GM19240 (cell line): Measurements from ENCODE around the gene CCDC180.
"Not testable (repeated sequence)": the region's sequence is repeated elsewhere in the genome, so short reads cannot be mapped to it uniquely, and the experiment has no call there.

Experiments
- DNase-seq: peaks from one replicate; pipeline ENCODE4 v3.0.0; 2011; ENCODE audit warnings: low spot score; ENCODE audit not compliant: insufficient read length

The CCDC180 gene

DNA sequence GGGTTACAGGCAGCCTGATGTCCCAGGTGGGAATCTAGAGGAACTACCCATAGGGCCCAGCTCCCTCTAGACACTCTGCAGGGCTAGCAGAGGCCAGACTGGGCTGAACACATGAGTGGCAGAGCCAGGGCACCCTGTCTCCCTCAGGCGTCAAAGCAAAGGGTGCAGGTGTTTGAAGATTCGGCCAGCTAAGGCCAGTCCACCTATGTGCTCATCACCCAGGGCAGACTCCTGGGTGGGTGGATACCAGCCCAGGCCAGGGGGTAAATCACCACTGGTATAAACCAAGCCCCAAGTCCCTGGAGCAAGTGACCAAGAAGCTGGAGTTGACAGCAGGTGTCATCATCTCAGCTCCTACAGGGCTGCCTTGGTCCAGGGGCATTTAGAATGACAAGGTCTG is 3.4 kb downstream of the CCDC180 start:
- DNase-seq, result no peak

DNA sequence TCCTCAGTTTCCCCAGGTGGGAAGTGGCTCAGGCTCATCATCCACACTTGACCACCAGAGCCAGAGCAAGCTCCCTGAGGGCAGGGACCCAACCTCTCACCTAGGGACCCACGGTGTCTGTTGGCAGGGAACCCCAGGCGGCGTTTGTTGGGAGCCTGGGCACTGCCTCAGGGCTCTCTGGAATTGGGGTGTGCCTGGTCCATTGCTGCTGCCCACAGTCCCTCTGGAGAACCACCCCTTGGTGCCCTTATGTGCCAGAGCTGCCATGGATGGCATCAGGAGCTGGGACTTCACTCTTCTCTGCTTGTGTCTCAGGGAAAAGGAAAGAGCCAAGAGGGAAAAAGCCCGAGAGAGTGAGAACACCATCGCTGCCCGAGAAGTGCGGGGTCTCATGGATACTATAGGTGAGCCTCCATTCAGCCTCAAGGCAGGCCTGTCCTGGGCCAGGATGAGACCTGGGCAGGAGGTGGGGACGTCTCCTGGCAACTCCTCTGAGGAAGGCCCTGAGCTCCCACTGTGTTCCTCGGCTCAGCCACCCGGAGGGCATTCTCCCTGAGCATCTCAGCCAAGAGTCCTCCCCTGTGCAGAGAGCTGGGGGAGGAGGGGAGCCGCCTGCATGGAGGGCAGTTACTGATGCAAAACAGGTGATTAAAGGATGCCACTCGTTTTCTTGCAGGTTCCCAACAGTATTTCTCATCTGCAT is 4.5 kb downstream of the CCDC180 start:
- DNase-seq, result no peak

DNA sequence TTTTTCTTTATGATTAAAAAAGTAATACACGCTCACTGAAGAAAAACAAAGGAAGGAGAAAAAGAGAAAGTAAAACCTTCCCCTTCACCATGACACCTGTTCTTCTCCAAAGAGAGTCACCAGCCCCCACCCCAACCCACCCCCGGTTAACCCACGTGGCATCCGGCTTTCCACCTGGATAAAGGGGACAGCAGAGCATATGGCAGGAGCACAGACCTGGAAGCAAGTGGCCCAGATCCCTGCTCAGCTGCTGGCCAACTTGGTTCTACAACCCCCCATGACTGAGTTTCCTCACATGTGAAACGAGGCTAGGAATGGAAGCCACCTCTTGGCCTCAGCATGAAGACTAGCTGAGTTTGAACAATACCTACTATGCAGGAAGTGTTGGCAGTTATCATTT is 5.1 kb downstream of the CCDC180 start:
- DNase-seq, result no peak

DNA sequence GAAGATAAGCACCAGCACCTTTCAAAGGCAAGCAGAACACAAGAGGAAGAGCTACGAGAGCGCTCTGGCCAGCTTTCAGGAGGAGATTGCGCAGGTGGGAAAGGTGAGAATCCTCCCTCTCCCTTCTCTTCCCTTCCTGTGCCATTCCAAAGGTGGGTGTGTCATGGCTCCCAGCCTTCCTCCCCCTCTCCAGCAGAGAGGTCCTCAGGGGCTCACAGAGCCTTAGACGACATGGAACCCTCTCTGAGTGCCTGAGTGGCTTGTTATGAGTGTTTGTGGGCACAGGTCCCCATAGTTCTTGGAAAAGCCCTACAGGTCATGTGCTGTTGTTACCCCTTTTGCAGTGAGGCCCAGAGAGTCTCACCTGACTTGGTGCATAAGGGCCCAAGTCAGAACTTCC is 5.8 kb downstream of the CCDC180 start:
- DNase-seq, result no peak

DNA sequence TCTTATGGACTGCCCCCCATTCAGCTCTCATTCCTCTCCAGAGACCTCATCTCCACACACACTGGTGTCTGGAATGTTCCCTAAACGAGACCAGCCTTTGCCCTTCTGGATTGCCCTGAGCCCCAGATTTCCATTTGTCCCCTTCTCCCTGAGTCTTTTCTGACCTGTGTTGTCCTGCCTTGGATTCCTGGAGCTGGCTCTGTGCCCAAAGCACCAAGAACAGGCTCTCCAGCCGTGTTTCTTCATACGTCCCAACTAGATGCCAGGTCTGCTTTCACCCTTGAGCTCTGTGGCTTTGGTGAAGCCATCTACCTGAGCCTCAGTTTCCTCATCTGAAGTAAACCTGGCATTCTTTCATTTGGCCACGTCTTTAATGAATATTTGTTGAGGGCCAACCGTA is 6.3 kb downstream of the CCDC180 start:
- DNase-seq, result no peak

DNA sequence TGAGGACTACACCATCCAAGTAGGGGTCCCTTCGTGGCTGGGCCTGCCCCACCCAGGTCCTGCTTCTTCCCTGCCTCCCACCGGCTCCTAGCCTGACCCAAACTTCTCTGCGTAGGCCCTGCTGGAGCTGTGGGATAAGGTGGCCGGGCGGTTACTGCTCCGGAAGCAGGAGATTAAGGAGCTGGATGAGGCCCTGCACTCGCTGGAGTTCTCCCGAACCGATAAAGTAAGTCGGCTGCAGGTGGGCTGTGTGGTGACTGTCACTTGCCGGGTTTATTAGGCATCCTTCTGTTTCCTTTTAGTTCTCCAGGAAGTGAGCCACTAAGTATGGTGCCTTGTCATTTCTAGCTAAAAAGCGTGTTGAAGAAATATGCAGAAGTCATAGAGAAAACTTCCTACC is 7.0 kb downstream of the CCDC180 start:
- DNase-seq, result no peak

DNA sequence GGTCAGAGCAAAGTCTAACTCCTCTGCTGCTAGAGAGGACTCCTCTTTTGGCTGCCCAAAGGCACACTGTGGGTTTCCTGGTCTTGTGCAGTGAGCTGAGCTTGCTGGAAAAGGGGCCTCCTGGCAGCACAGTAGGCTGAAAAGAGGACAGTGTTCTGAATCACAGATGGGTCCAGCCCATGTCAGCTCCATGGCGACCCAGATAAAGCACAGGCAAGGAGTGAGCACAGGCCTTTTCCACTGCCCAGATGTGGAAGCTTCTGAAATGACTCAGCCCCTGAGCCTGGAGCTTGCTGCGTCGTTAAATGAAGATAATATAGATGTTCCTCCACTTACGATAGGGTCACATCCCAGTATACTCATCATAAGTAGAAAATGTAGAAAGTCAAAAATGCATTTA is 8.1 kb downstream of the CCDC180 start:
- DNase-seq, result no peak

DNA sequence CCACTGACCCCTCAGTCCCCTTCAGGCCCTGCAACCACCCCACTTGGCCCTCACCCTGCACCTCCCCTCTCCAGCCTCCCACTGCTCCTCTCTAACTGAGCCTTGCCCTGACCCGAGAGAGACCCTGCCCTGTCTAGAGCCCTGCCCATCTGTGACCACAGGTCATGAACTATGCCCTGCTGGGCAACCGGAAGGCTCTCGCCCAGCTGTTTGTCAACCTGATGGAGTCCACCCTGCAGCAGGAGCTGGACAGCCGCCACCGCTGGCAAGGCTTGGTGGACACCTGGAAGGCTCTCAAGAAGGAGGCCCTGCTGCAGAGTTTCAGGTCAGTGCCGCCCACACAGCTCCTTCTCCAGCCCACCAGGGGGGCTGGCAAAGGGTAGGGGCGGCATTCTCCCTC is 9.4 kb downstream of the CCDC180 start:
- DNase-seq, result no peak

DNA sequence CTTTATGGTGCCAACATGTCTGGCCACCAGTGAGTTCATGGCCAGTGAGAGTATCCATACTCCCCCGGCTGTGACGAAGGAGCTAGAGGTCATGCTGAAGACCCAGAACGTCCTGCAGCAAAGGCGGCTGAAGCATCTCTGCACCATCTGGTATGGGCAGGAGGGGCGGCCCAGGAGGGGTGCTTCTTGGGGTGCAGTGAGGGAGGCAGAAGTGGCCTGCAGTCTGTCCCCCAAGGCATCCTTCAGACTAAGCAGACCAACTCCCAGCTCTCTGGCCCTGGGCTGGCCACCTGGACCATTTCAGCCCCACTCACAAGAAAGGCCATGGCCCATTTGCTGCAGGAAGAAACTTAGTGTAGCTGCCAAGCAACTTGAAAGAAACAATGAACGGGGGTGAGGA is 11.0 kb downstream of the CCDC180 start:
- no peak for DNase-seq

DNA sequence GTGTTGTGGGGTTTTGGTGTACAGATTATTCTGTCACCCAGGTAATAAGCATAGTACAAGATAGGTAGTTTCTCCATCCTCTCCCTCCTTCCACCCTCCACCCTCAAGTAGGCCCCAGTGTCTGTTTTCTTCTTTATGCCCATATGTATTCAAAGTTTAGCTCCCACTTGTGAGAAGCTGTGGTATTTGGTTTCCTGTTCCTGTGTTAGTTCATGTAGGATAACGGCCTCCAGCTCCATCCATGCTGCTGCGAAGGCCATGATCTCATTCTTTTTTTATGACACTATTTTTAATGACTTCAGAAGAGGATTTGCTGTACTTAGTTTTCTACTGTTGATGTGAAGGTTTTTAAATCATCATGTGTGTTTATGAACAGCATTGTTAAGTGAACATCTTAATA is 11.9 kb downstream of the CCDC180 start:
- DNase-seq, result no peak

DNA sequence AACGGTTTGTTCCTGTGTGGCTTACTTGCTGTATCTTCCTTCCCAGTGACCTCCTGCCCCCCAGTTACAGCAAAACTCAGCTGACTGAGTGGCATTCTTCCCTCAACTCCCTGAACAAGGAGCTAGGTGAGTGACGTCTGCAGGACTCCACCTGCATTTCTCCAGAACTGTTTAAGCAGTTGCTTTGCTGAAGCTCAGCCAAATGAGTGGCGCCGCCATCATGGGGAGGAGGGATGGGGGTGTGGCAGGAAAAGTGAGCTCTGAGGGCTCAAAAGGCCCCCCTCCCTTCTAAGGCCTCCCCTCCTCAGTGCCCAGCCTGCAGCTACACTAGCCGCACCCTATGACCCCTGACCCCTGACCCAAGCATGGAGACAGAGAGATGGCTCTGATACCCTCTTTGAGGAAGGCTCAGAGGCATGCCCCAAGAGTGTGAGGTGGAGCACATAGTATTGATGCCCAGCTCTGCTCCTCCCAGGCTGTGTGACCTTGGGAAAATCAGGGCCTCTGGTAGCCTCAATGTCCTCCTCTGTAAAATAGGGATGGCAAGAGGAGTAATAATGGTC is 12.7 kb downstream of the CCDC180 start:
- DNase-seq, result no peak

DNA sequence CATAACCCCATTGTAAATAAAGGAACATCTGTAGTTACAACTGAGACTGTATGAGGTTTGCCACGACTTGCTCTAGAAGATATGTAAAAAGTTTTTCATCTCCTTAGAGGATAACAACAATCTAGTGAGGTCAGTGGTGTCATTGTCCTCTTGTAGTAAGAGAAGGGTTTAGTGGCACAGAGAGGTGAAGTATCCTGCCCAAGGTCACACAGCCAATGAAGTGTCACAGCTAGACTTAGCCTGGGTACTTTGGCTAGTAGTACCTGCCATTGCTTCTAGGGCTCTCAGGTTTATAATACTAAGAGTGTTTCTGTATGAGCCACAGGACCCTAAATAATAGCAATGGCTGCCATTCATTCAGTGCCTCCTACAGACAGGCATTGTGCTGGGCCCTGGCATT is 13.8 kb downstream of the CCDC180 start:
- no peak for DNase-seq

DNA sequence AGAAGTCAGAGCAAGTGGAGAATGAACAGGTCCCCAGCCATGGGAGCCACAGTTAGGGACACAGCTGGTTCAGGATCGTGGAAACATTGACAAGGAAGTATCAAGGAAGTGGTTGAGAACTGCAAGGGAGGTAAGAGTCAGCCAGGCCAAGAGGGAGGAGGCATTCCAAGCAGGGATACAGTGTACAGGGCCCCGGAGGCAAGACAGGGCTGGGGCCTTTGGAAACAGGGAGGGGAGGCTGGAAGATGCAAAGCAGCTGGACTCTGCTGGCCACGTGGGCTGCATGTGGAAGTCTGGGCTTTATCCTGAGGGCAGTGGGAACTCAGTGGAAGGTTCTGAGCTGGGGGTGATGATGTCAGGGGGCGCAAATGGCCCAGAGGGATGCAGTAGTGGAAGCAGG is 14.2 kb downstream of the CCDC180 start:
- DNase-seq, result no peak

DNA sequence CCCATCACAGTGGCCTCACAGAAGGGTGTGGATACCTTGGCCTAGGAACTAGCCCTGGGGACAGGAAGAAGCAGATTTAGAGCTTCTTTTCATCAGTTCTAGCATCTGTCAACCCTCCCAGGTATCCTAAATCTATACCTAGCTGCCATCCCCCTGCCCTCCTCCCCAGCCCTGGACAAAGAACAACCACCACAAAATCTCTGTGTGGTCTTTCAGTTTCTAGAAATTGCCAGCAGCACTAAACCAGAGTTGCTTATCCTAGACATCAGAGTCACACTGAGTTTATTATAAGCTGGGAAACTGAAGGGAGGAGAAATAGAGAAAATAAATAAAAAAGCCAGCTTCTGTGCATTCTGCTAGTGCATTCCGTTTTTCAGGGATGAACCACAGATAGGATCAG is 14.6 kb downstream of the CCDC180 start:
- no peak for DNase-seq

DNA sequence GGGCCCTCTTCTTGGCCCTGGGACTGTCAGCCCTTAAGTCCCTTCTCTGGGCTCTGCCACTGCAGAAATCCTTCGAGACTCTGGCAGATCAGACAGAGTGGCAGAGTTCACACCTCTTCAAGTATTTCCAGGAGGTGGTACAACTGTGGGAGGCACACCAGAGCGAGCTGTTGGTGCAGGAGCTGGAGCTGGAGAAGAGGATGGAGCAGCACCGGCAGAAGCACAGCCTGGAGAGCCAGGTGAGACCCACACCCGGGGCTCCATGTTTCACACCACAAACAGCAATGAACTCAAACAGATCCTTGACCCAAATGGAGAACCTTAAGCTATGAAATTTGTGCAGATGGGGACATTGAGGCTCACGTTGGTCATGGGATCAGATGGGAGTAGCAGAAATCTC is 17.5 kb downstream of the CCDC180 start:
- DNase-seq, result no peak

DNA sequence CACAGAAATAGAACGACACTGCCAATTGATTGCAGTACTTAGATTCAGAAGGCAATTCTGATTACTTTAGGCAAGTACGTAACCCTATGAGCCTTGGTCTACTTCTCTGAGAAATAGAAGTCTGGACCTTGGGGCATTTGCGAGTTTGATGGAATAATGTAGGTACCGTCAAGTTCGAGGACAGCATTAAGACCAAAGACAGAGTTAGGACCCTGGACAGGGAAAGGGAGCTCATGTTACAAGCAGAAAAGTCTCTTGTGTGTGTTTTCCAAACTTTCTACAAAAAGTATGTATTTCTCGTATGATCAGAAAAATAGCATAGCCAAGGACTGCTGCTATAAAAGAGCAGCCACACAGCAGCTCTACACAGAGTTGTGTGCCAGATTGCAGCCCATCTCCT is 20.1 kb downstream of the CCDC180 start:
- DNase-seq, result no peak

DNA sequence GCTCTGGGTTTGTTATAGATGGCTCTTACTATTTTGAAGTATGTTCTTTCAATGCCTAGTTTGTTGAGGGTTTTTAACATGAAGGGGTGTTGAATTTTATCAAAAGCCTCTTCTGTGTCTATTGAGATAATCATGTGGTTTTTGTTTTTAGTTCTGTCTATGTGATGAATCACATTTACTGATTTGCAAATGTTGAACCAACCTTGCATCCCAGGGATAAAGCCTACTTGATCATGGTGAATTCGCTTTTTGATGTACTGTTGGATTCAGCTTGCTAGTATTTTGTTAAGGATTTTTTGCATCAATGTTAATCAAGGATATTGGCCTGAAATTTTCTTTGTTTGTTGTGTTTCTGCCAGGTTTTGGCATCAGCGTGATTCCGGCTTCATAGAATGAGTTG is 25.5 kb downstream of the CCDC180 start:
- no peak for DNase-seq

DNA sequence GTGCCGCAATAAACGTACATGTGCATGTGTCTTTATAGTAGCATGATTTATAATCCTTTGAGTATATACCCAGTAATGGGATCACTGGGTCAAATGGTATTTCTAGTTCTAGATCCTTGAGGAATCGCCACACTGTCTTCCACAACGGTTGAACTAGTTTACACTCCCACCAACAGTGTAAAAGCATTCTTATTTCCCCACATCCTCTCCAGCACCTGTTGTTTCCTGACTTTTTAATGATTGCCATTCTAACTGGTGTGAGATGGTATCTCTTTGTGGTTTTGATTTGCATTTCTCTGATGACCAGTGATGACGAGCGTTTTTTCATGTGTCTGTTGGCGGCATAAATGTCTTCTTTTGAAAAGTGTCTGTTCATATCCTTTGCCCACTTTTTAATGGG is 28.2 kb downstream of the CCDC180 start:
- not testable (repeated sequence) for DNase-seq

DNA sequence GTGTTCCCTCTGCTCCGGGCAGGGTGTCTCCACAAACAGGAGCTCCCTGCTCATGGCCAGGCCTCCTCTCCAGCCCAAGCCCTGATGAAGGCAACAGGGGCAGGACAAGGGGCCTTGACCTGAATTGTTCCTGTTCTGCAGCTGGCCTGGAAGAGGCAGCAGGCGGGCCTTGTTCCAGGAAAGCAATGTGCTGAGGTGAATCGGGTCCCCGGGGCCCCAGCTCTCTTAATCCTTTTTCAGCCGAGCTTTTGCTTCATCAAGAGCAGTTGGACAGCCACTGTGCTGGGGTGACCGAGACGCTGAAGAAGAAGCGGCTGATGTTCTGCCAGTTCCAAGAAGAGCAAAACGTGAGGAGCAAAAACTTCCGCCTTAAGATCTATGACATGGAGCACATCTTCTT is 41.4 kb downstream of the CCDC180 start:
- no peak for DNase-seq

DNA sequence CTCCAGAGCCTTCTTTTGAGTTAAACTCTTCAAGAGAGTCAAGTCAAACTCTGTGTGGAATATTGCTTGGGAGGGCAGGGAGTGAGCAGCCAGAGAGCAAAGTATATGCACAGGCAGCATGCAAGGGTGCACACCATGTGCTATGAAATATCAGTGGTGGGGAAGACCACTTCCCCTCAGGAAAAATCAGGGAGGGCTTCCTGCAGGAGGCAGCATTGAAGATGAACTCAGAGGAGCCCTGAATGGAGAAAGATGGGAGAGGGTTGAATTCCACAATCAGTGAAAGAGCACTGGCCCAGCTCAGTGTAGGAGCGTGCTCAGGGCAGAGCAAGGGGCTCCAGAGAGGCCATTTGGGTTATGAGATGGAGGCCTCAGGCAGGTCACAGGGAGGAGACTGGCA is 41.9 kb downstream of the CCDC180 start:
- no peak for DNase-seq

DNA sequence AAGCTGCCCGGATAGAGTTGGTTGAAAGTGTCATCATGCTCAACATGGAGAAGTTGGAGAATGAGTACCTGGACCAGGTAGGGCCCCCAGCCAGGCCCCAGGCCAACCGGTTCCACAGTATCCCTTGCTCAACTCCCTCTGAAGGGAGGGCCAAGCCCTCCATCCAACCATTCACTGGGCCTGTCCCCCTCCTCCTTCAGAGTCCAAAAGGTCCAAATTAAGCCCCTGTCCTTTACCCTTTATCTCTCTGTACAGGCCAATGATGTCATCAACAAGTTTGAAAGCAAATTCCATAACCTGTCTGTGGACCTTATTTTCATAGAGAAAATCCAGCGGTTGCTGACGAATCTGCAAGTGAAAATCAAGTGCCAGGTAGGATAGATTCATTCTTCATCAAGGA is 47.2 kb downstream of the CCDC180 start:
- no peak for DNase-seq

DNA sequence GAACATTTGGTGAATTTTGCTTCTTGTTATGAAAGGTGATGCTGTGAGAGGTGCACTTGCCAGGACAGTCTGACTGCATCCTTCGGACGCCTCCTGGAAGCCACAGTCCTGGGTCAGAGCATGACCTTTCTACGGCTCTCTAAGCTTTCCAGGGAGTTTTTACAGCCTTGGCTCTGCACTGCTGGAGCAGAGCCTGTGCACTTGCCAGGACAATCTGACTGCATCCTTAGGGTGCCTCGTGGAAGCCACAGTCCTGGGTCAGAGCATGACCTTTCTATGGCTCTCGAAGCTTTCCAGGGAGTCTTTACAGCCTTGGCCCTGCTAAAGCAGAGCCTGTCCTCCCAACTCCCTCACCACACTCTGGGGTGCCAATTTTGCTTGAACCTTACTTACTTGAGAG is 49.6 kb downstream of the CCDC180 start:
- no peak for DNase-seq
